DMS153 (cell line): Measurements from ENCODE around the gene LTBR.
"Not testable (repeated sequence)": the region's sequence is repeated elsewhere in the genome, so short reads cannot be mapped to it uniquely, and the experiment has no call there.

ENCODE experiments used
- DNase-seq: peaks from one replicate; lab custom pipeline; 2025; lab: John Stamatoyannopoulos, UW

Gene LTBR

DNA sequence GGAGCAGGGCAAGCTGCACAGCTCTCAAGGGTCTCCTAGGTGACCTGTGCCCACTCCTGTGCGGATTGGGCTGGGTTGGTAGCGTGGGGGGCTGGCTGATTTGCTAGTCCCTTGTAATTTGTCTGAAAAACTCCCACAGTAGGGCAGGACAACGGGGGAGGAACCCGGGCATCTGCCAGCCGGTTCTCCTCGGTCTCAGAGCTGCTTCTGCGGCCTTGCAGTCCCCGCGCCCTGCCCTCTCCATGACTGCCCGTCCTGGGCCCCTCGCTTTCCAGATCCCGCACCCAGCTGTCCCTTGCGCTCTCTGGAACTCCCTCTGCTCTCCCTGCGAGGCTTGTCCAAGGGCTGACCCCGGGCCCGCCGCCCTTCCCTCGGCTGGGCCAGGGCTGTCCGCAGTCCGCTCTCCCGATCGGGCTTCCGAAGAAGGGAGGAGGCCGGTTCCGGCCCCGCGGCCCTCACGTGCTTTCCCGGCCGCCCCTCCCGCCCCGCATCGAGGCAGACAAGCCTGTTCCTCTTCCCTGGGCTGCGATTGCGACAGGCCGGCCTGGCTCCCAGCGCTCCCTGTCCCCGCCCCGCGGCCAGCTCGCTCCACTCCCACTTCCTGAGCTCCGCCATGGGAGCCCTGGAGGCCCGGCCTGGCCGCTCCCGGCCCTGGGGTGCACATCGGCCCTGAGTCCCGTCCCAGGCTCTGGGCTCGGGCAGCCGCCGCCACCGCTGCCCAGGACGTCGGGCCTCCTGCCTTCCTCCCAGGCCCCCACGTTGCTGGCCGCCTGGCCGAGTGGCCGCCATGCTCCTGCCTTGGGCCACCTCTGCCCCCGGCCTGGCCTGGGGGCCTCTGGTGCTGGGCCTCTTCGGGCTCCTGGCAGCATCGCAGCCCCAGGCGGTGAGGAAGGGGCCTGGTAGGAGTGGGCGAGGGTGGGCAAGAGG lies at the start of gene LTBR:
Gene LTBR, plus strand, starts transcription at position 591 of the 927 bp plus-strand sequence. Its CDS starts 197 bp downstream, at position 788.
- peak; percentile 61 for DNase-seq

DNA sequence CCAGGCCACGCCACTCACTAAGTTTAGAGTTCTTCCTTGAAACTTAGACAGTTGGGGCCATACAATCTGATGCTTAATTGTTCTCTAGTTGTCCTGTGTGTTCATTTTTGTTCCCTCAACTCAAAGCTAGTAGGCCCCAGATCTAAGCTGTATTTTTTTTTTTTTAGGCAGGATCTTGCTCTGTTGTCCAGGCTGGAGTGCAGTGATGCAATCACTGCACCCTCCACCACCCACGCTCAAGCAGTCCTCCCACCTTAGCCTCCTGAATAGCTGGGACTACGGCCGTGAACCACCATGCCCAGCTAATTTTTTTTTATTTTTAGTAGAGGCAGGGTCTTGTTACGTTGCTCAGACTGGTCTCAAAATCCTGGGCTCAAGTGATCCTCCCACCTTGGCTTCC lies 49.6 kb upstream of the LTBR start:
- DNase-seq: no peak

DNA sequence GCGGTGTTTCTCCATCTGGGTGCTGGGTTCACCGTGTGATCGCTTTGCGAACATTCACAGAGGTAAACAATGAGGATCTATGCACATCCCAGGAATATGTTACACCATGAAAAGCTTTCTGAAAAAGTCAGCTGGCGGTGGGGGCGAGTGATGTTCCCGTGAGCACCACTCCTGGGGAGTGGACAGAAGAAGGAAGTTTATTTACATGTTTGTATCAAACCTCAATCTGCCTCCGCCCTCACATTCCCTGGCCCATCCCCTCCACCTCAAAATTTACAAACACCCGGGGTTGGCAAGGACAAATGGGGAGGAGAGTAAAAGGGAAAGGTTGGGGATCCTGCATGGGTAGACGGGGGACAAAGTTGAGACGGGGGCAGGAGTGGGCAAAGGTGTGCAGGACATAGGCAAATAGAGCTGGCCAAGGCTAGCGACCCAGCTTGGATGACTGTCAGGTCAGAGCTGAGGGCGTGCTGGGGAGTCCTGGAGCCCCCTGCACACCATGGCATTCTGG lies 49.0 kb upstream of the LTBR start:
- no peak for DNase-seq

- DNase-seq: peak; percentile 55
Measured at GRCh38 chr12:6335451-6336078, 48.4 kb upstream of the LTBR start.

DNA sequence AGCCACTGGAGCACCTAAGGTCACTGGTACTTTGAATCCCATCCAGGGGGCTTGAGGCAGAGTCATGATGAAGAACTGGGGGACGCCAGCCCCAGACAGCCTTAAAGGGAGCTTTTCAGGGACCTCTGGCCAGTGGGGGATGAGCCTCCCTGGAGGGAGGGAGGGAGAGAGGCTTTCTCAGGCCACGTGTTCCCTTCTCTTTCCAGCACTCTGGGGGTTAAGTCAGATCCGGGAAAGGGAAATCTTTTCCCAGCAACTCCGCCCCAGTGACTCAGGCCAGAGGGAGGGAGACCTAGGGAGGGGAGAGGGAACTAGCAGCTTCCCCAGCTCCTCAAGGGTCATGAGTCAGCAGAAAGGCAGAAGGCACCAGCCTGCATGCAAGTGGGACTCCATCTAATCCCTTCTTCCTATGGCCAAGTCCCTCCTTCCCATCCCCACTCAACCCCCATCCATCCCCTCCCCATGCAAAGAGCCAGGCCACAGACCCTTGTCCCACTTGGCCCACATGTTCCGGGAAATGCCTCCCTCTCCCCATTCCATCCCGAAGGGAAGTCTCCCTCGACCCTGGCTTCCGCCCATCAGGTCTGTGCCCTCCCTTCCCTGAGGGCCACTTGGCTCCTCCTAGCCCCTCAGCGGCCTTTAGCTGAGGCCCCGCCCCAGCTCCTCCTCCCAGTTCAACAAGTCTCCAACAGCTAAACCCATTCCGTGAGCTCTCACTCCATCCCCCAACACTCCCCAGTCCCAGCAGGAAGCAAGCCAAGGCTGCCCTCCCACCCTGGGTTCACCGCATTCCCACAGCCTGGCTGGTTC lies 47.7 kb upstream of the LTBR start:
- peak; percentile 87 for DNase-seq

DNA sequence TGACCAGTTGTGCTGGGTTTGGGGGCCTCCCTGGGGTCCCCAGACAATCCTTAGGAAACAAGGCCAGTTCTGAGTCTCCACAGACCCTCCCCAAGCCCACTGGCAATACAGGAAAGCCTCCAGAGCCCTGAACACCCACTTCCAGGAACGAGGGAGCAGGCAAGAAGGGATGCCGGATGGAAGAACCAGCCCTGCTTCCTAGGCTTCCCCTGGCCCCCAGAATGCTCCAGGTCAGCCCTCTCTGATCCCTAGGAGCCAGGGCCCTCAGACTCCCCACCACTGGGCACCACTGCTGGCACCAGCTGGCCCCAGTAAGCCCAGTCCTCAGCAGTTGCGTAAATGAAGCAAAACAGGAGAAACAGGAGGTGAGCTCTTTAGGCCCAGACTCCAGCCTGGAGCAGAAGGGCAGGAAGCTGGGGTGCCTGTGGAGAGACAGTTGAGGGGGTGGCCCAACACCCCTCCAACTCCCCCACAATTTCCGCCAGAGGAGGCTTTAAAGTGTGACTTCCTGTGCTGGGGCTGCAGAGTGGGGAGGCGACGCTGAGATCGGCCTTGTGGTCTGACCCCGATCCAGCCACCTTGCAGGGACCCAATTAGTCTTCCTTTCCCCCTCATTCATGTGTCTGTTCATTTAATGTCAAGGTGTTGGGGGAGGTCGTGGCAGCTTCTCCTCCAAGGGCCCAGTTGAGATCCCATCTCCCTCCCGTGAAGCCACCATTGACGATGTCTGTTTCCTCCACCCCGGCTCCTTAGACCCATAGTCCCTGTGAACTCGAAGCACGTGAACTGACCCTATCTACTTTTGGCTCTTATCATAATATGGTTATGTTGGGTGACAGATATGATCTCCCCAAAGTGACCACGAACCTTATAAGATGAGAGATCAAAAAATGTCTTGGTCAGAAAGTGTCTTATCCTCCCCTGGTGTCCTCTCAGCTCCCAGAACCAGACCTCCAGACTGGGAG lies 46.8 kb upstream of the LTBR start:
- no peak for DNase-seq

DNA sequence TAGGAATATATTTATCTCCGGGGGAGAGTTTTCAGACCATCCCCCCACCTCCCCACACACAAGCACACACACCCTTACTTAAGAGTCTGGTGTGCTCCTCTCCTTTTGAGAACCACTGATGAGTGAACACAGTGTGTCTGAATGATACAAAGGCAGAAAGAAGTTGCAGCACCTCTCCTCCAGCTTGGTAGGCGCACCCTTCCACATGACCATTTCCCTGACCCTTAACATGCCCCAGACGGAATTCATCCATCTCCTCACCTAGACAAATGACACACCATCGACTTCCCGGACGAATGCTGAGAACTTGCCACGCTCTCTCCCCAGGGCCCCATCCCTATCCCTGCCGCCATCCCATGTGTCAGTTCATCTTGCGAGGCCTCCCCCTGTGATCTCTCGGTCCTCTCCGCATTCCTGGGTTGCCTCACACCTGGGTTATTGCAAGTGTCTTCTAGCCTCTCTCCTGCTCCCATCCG lies 46.0 kb upstream of the LTBR start:
- no peak for DNase-seq

GRCh38 chr12:6338536-6338935 lies 45.4 kb upstream of the LTBR start:
- DNase-seq: not testable (repeated sequence)

- DNase-seq: no peak
Measured at GRCh38 chr12:6338955-6339354, 45.0 kb upstream of the LTBR start.

- DNase-seq: no peak
Measured at GRCh38 chr12:6340032-6340638, 43.8 kb upstream of the LTBR start.

GRCh38 chr12:6340745-6341416 lies 43.1 kb upstream of the LTBR start:
- DNase-seq: no peak

DNA sequence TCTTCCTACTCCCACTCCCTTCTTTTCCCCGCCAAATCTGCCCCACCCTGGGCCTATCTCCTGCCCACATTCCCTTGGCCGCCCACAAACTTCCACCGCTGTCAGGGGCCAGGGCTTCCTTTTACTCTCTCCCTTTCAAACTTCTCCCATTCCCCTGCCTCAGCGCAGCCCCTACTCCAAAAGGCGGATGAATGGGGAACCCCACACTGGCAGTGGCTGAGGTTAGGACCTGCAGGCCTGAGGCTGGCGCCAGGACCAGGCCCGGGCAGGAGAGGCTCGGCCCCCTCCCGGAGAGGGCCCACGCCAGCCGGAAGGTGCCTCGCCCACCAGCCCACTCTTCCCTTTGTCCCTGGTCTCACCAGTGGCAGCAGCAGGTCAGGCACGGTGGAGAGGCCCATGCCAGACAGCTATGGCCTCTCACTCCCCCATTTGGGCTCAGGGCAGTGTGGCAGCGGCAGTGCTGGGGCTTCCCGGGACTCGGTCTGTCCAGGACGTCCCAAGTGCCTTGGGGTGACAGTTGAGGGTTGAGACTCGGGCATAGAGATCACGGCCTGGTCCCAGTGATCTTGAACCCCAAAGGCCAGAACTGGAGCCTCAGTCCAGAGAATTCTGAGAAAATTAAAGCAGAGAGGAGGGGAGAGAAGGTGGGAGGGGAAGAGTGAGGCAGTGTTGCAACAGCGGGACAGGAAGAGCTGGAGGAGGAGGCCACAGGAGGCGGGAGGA lies 42.4 kb upstream of the LTBR start, which contains the start of gene TNFRSF1A:
Gene TNFRSF1A, minus strand, starts transcription at position 660 of the 723 bp plus-strand sequence. Its CDS starts 262 bp downstream, at position 398.
- no peak for DNase-seq

- DNase-seq: no peak
Measured at GRCh38 chr12:6342140-6342889, 41.6 kb upstream of the LTBR start.

GRCh38 chr12:6343518-6343917 lies 40.4 kb upstream of the LTBR start:
- no peak for DNase-seq

- DNase-seq: not testable (repeated sequence)
Measured at GRCh38 chr12:6344101-6344660, 39.8 kb upstream of the LTBR start.

GRCh38 chr12:6345319-6346091 lies 38.5 kb upstream of the LTBR start:
- DNase-seq: no peak

- no peak for DNase-seq
Measured at GRCh38 chr12:6346235-6346832, 37.6 kb upstream of the LTBR start.
